A549 (cell line): Measurements from ENCODE around the gene OR13G1. TPM values are rescaled to one million over a fixed set of nuclear protein-coding genes. Genes with fewer than 3 reads are reported as not detected.

Source experiments
- ATAC-seq, 2 experiments: fragments of 200-7000 bp in 1 of 2; fragments of >200 bp in 1 of 2; cut with Nextera tagmentation in 1 of 2; cut with Tn5 transposase in 1 of 2; 3 replicates each; pipeline versions ENCODE4 v1.8.0 to v1.9.1; 2018 to 2020; ENCODE audit warnings: mild to moderate bottlenecking in 1 of 2, moderate library complexity in 1 of 2
- CTCF ChIA-PET: fragments of 300-600 bp; sonication (Branson Sonifier 250); formaldehyde crosslinking; extraction: SDS; loops from one replicate; lab custom pipeline; 2021; ENCODE audit warnings: antibody characterized with exemption, inconsistent platforms; lab: Yijun Ruan, JAX
- POLR2A ChIA-PET: fragments of 350-600 bp; formaldehyde crosslinking; extraction: SDS; loops from one replicate; lab custom pipeline; 2021; ENCODE audit warnings: antibody characterized with exemption, inconsistent platforms; lab: Yijun Ruan, JAX
- DNase-seq, 2 experiments: peaks; one replicate each; pipeline versions ENCODE4 v3.0.0 to v3.0.0-alpha.2; 2011 to 2016; ENCODE audit warnings: low read depth in 1 of 2, low spot score in 1 of 2
- FAIRE-seq: peaks from 2 replicates; lab custom pipeline; 2011; peaks lifted over from hg19 to GRCh38; lab: Jason Lieb, UNC
- H3K27ac ChIP-seq, 2 experiments: fragments of >200 bp; sonication (Bioruptor Twin); formaldehyde crosslinking; 3 replicates each; pipeline ENCODE4 v1.5.1; 2016 to 2017
- H3K4me1 ChIP-seq: fragments of >200 bp; sonication (Bioruptor Twin); formaldehyde crosslinking; 3 replicates; pipeline ENCODE4 v1.6.1; 2016
- H3K4me2 ChIP-seq: fragments of >200 bp; sonication (Bioruptor Twin); formaldehyde crosslinking; 3 replicates; pipeline ENCODE4 v1.6.1; 2016
- H3K4me3 ChIP-seq: fragments of >200 bp; sonication (Bioruptor Twin); formaldehyde crosslinking; 3 replicates; pipeline ENCODE4 v1.5.1; 2016
- H3K9me3 ChIP-seq: fragments of >200 bp; sonication (Bioruptor Twin); formaldehyde crosslinking; 3 replicates; pipeline ENCODE4 v1.6.1; 2016
- BCL3 ChIP-seq: fragments of >200 bp; sonication (Bioruptor Twin); formaldehyde crosslinking; IDR thresholded peaks from 3 replicates; pipeline ENCODE4 v1.6.1; 2016
- CBX2 ChIP-seq: fragments of 200-600 bp; sonication (generic); IDR thresholded peaks from 2 replicates; pipeline ENCODE4 v1.6.1; 2016; ENCODE audit warnings: low read depth, mild to moderate bottlenecking, borderline replicate concordance
- CBX8 ChIP-seq: fragments of 200-600 bp; sonication (generic); IDR thresholded peaks from 2 replicates; pipeline ENCODE4 v1.6.1; 2016
- EHMT2 ChIP-seq: fragments of 200-600 bp; sonication (generic); IDR thresholded peaks from 2 replicates; pipeline ENCODE4 v1.6.1; 2016; ENCODE audit warnings: antibody characterized with exemption, low read depth, mild to moderate bottlenecking, moderate library complexity
- ESRRA ChIP-seq: fragments of 150-350 bp; IDR thresholded peaks from 2 replicates; pipeline ENCODE4 v1.6.1; 2014; ENCODE audit warnings: mild to moderate bottlenecking, low read length, borderline replicate concordance
- FOSL2 ChIP-seq, 2 experiments: fragments of 450-650 bp in 1 of 2; fragments of >200 bp in 1 of 2; sonication (Bioruptor Twin) in 1 of 2; formaldehyde crosslinking; IDR thresholded peaks; 2 replicates each; pipeline versions ENCODE4 v1.5.0 to v1.6.1; 2016 to 2020; ENCODE audit warnings: mild to moderate bottlenecking in 1 of 2, moderate library complexity in 1 of 2
- GATA3 ChIP-seq: IDR thresholded peaks from 2 replicates; pipeline ENCODE4 v1.6.1; 2012; ENCODE audit warnings: borderline replicate concordance
- HDAC2 ChIP-seq: fragments of 200-600 bp; sonication (generic); IDR thresholded peaks from 2 replicates; pipeline ENCODE4 v1.6.1; 2016
- HES2 ChIP-seq: fragments of >200 bp; sonication (Bioruptor Twin); formaldehyde crosslinking; IDR thresholded peaks from 2 replicates; pipeline ENCODE4 v1.6.1; 2016
- HEYL ChIP-seq: fragments of 250-450 bp; sonication (Bioruptor Pico); IDR thresholded peaks from 2 replicates; pipeline ENCODE4 v1.8.0; 2021; ENCODE audit warnings: mild to moderate bottlenecking, moderate library complexity
- HOXA7 ChIP-seq: fragments of 250-450 bp; sonication (Bioruptor Pico); IDR thresholded peaks from 2 replicates; pipeline ENCODE4 v1.5.0; 2020; ENCODE audit warnings: mild to moderate bottlenecking, moderate library complexity
- HOXB13 ChIP-seq: fragments of 250-450 bp; sonication (Bioruptor Pico); IDR thresholded peaks from 2 replicates; pipeline ENCODE4 v1.5.0; 2020; ENCODE audit warnings: low read depth, mild to moderate bottlenecking, moderate library complexity
- JUNB ChIP-seq: fragments of >200 bp; sonication (Bioruptor Twin); formaldehyde crosslinking; IDR thresholded peaks from 2 replicates; pipeline ENCODE4 v1.6.1; 2016
- MAZ ChIP-seq: fragments of 150-350 bp; IDR thresholded peaks from 2 replicates; pipeline ENCODE4 v1.6.1; 2014; ENCODE audit warnings: antibody characterized with exemption, low read depth, low read length, borderline replicate concordance
- MYC ChIP-seq: IDR thresholded peaks from 2 replicates; pipeline ENCODE4 v1.6.1; 2012; ENCODE audit warnings: mild to moderate bottlenecking, inconsistent platforms, low read length, improper control_type of control experiment, borderline replicate concordance
- NR3C1 ChIP-seq: fragments of >200 bp; sonication (Bioruptor Twin); formaldehyde crosslinking; IDR thresholded peaks from 3 replicates; pipeline ENCODE4 v1.6.1; 2017
- PBX3 ChIP-seq: IDR thresholded peaks from 2 replicates; pipeline ENCODE4 v1.6.1; 2012
- POLR2A ChIP-seq: IDR thresholded peaks from 2 replicates; pipeline ENCODE4 v1.6.1; 2012; ENCODE audit warnings: mild to moderate bottlenecking, low read length
- RAD21 ChIP-seq, 2 experiments: fragments of >200 bp in 1 of 2; sonication (Bioruptor Twin) in 1 of 2; formaldehyde crosslinking in 1 of 2; IDR thresholded peaks in 1 of 2; conservative IDR thresholded peaks in 1 of 2; 2 replicates in 1 of 2; 3 replicates in 1 of 2; pipeline ENCODE4 v1.6.1; 2012 to 2018; ENCODE audit warnings: inconsistent platforms in 1 of 2
- RARB ChIP-seq: fragments of 250-450 bp; sonication (Bioruptor Pico); IDR thresholded peaks from 2 replicates; pipeline ENCODE4 v1.8.0; 2021; ENCODE audit warnings: mild to moderate bottlenecking, moderate library complexity
- RCOR1 ChIP-seq: fragments of 150-350 bp; IDR thresholded peaks from 2 replicates; pipeline ENCODE4 v1.6.1; 2014; ENCODE audit warnings: antibody characterized with exemption, low read length, low read depth
- RFX5 ChIP-seq: fragments of 450-650 bp; IDR thresholded peaks from 2 replicates; pipeline ENCODE4 v1.7.1; 2014; ENCODE audit warnings: antibody characterized with exemption, mild to moderate bottlenecking, moderate library complexity
- RNF2 ChIP-seq: fragments of 200-600 bp; sonication (generic); IDR thresholded peaks from 2 replicates; pipeline ENCODE4 v1.6.1; 2016; ENCODE audit warnings: low read depth, mild to moderate bottlenecking, antibody characterized with exemption, moderate library complexity, borderline replicate concordance
- SMC3 ChIP-seq: fragments of >200 bp; sonication (Bioruptor Twin); formaldehyde crosslinking; IDR thresholded peaks from 3 replicates; pipeline ENCODE4 v1.6.1; 2018; ENCODE audit warnings: inconsistent platforms
- whole genome bisulfite sequencing: methylation state at CpG from one replicate; pipeline ENCODE4 v1.1.6; 2017; ENCODE audit errors: missing lambda C conversion rate; 5-methylcytosine and 5-hydroxymethylcytosine counted together
- polyA plus RNA-seq, 4 experiments: library from polyadenylated mRNA; depleted of rRNA in 3 of 4; stranded (reverse); fragments of >200 nt; fragmentation: RNase III in 1 of 4; extraction: RNeasy Plus Mini Kit Qiagen cat#74134 plus additional on column Dnase treatment in 1 of 4; gene quantifications; 2 replicates in 3 of 4; 3 replicates in 1 of 4; pipeline ENCODE4 v1.2.3, GENCODE V29; 2011 to 2017
- TF ChIP-seq, protein P1 (sequence below): fragments of 250-450 bp; sonication (Bioruptor Pico); IDR thresholded peaks from 2 replicates; pipeline ENCODE4 v1.5.0; 2020; ENCODE audit warnings: low read depth, mild to moderate bottlenecking, moderate library complexity
- TF ChIP-seq, protein P2 (sequence below): IDR thresholded peaks from 2 replicates; pipeline ENCODE4 v1.6.1; 2012

OR13G1 gene
- polyA plus RNA-seq, 2 of the 4 experiments (the other 2 are of a cell fraction): not detected

DNA sequence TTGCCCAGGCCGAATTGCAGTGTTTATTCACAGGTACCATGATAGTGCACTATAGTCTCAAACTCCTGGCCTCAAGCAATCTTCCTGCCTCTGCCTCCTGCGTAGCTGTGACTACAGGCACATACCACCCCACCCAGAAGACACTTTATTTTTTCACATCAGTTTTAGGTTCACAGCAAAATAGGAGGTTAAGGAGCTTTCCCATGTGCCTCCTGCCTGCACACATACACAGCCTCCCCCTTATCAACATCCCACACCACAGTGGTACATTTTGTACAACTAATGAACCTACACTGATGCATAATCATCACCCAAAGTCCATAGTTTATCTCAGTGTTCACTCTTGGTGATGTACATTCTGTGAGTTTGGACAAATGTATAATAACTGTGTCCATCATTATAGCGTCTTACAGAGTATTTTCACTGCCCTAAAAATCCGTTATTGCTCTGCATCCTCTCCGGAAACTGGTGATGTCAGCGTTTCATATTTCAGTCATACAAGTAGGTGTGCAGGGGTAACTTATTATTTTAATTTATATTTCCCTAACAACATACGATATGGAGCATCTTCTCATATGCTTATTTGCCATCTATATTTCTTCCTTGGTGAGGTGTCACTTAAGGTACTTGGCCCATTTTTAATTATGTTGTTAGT lies 23.2 kb downstream of the OR13G1 start:
- ATAC-seq (no peak), FAIRE-seq (no peak), DNase-seq (no peak)
- H3K4me2 ChIP-seq: no peak overlapping the region
- H3K4me1 ChIP-seq: no peaks in the 10 kb centered on the region
- no peak overlapping the region for H3K4me3 ChIP-seq
- POLR2A ChIA-PET: no interaction called here
- H3K27ac ChIP-seq: no peak overlapping the region
- 5% methylated on average over 7 of the region's 7 CpGs for WGBS
- TF ChIP-seq, protein P1, sequence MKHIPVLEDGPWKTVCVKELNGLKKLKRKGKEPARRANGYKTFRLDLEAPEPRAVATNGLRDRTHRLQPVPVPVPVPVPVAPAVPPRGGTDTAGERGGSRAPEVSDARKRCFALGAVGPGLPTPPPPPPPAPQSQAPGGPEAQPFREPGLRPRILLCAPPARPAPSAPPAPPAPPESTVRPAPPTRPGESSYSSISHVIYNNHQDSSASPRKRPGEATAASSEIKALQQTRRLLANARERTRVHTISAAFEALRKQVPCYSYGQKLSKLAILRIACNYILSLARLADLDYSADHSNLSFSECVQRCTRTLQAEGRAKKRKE (CRISPR knock-in tag): no peak
- no peak for TF ChIP-seq JUNB
- no peak for TF ChIP-seq ESRRA
- TF ChIP-seq SMC3: no peak
- no peak for TF ChIP-seq PBX3
- TF ChIP-seq EHMT2: no peak
- no peak for TF ChIP-seq RFX5
- TF ChIP-seq RARB (CRISPR knock-in tag): no peak
- no peak for TF ChIP-seq CBX8
- TF ChIP-seq CBX2: no peak
- TF ChIP-seq MYC: no peak
- TF ChIP-seq HES2: no peak
- no peak for TF ChIP-seq RCOR1
- no peak for TF ChIP-seq POLR2A
- TF ChIP-seq FOSL2 (IDR thresholded peaks at IDR 0.05): no peak
- TF ChIP-seq FOSL2 (CRISPR knock-in tag; IDR thresholded peaks at IDR 0.05): no peak
- no peak for TF ChIP-seq HDAC2
- no peak for TF ChIP-seq RNF2
- TF ChIP-seq GATA3: no peak
- H3K9me3 ChIP-seq: no peaks in the 10 kb centered on the region
- CTCF ChIA-PET: interaction anchor here (0.8 kb wide), 1 partner anchor 10 kb away, joined by 3 read pairs; no protein-coding TSS in a partner anchor

DNA sequence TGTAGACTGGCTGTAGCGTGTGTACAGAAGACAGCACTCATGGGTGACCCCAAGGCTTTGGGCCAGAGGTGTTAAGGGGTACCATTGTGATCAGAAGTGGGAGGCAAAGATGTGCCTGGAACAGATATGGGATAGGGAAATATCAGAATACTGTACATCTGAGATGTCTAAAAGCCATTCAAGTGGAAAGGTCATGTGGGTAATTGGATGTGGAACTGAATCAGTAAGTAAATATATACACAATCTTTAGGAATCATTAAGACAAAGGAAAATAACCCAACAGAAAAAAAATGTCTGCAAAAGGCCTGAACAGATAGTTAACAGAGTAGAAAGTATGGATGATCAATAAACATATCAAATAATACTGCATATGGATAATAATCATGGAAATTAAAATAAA lies 26.5 kb downstream of the OR13G1 start:
- ATAC-seq (no peak), DNase-seq (no peak), FAIRE-seq (no peak)
- ChIA-PET CTCF (no interaction called here), POLR2A (no interaction called here)
- TF ChIP-seq, protein P2, sequence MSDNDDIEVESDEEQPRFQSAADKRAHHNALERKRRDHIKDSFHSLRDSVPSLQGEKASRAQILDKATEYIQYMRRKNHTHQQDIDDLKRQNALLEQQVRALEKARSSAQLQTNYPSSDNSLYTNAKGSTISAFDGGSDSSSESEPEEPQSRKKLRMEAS: no peak
- TF ChIP-seq MYC: no peak
- no peak for TF ChIP-seq RCOR1
- TF ChIP-seq EHMT2: no peak
- TF ChIP-seq RAD21 (conservative IDR thresholded peaks at IDR 0.05 in 1 of 2, IDR thresholded peaks at IDR 0.05 in 1 of 2): no peak
- TF ChIP-seq JUNB: no peak
- no peak for TF ChIP-seq HOXA7 (CRISPR knock-in tag)
- no peak for TF ChIP-seq BCL3
- no peak for TF ChIP-seq HEYL
- no peak for TF ChIP-seq HOXB13
- TF ChIP-seq MAZ: no peak
- no peak for TF ChIP-seq NR3C1
- no peaks in the 10 kb centered on the region for H3K4me1 ChIP-seq
- WGBS: 0% methylated on average over 1 of the region's 1 CpG
- H3K9me3 ChIP-seq: no peaks in the 10 kb centered on the region; the same call in 1 of the 3 replicates
- H3K27ac ChIP-seq: no peak overlapping the region
- no peak overlapping the region for H3K4me2 ChIP-seq
- no peak overlapping the region for H3K4me3 ChIP-seq
